Islet precursor cell (in vitro differentiated cells): ENCODE results near the gene ADI1.
A peak's percentile ranks its signal among the peaks of the same experiment; 100 is the strongest.
"Not testable (repeated sequence)": the region's sequence is repeated elsewhere in the genome, so short reads cannot be mapped to it uniquely, and the experiment has no call there.

Experiments used
- DNase-seq: peaks from one replicate; pipeline ENCODE4 v3.0.0-alpha.2; 2018

ADI1 gene

DNA sequence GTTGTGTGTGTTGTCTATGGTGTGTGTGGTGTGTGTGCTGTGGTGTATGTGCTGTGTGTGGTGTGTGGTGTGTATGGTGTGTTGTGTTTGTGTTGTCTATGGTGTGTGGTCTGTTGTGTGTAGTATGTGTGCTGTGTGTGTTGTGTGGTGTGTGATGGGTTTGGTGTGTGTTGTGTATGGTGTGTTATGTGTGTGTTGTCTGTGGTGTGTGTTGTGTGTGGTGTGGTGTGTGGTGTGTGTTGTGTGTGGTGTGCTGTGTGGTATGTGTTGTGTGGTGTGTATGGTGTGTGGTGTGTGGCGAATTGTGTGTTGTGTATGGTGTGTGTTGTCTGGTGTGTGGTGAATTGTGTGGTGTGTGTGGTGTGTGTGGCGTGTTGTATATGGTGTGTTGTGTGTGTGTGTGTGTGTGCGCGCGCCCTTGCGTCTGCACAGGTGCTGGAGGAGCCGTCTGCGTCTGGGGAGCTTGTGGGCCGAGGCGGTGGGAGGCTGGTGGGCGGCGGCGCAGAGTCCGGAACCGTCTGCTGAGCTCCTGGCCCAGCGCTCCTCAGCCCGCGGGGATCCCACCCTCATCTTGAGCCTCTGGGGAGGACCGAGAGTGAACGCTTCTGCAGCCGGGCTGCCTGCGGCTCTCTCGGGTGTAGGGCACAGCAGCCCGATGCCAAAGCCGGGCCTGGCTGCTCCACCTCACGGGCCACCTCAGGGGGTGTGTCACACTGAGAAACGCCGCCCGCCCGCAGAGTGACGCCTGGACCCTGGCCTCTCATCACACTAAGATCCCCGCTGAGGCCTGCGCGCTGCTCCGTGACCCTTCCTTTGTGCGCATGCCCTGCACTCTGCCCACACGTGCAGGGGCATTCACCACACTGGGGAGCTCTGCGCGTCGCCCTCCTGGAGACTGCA, 8.8 kb upstream of the ADI1 start:
- no peak for DNase-seq

DNA sequence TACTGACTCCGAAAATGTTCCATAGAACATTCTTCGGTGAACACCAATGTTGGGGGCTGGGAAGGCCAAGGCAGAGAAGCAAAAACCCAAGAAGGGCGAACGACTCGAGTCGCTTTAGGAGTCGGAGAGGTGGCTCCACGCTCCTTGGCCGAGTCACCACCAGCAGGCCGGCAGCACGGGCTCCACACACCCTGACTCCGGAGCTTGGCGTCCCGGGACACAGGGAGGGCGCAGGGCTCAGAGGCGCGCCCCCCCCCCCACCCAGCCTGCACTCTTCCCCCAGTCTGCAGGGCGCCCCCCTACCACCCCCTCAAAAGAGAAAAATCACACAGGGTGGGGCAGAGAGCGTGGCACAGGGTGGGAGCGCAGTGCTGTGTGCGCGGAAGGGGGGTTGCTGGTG, 7.5 kb upstream of the ADI1 start:
- DNase-seq, result no peak

DNA sequence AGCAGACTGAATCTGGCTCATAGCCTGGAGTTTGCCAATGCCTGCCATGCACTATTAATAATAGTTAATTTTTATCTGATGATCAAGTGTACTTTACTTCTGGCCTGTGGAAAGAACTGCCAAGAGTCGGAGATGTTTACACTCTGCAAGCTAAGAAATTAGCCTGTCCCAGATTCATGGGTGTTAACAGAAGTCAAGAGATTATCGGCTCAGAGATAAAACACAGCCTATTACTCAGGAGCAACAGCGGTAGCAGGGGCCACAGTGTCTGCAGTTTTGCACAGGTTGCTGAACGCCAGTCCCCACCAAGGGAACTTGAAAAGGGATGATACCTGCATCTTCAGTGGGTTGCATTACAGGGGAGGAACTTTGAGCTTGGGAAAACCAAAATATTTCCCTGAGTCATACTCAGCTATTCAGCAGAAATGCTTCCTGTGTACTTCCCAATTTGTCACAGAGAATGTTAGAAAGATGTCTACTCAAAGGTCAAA, 4.3 kb upstream of the ADI1 start:
- no peak for DNase-seq

DNA sequence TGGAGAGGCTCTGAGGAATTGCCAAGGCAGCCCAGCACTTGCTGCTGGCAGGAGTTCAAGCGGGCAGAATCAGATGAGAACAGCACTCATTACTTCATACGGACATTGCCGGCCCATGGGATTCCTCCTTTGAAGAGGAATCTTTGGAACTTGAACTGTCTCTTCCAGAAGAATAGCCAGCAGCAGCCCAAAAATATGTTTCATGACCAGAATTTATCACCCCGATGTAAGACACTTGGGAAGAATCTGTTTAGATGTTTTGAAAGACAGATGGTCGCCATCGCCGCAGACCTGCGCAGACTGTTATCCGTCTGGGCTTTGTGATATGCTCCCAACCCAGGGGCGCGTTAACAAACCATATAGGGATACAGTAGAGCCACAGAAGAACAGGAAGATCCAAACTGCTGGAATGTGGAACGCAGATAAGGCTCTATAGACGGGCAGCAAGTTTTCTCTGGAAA, 3.7 kb upstream of the ADI1 start:
- DNase-seq, result no peak

DNA sequence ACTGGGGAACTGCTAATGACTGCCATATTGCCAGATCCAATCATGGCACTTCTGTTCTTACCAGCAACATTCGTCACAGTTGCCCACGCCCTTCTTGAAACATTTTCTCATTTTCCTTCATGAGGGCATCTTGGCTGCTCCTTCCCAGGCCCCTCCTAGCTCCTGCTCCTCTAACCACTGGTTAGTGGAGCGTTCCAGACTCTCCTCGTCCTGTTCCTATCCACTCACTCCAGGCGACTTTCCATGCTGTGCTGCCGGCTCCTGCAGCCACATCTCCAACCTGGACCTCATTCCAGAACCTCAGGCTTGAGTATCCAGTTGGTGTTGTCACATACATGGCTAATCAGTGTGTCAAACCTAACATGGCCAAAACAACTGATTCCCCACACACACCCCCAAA, 1.3 kb upstream of the ADI1 start:
- DNase-seq, result no peak

DNA sequence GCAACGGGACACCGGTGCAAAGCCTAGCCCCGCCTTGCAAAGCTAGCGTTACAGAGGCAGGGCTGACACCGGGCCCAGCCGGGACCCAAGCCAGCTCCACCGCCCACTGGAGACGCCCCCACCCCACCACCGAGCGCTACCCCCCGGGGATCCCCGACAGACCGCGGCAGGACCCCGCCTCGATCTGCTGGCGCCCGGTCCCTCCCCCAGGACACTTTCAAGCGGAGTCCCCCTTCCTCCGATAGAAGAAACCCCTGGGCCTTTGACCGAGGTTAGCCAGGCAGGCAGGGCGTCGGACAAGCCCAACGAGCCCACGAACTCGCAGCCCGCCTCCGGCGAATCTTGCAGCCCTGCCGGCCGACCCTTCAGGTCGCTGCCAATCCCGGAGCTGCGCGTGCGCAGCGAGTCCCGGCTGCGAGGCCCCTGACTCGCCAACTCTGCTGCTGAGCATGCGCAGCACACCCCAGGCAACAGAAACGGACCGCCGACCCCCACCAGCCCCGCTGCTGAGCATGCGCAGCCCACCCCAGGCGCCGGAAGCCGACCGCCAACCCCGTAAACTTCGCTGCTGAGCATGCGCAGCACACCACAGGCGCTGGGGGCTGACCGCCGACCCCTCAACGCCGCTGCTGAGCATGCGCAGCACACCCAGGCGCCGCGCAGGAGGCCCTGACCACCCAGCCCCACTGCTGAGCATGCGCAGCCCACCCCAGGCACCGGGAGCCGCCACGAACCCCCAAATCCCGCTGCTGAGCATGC, 656 bp downstream of the ADI1 start:
- peak; percentile 99 for DNase-seq

DNA sequence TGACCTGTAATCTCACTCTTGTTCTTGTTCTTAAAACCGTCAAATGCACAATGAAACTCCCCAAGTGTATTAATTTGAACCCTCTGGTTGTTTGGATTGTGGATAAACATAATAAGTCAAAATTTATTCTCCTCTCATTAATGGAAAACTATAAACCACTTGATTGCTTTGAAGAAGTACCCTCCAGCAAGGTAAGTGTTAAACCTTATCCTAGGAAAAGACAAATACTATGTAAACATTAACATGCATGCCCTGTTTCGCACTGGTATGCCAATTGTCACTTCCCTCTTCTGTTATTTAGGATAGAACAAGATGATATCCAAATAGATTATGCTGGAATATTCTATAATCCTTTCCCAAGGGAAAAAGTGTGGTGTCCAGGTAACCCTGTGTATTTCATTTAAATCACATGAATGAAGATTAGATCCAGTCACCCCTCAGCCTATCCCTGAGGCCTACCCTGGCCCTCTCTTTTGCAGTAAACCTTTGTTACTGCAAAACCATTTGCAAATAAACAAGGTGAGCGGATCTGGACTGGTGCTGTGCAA, 1.3 kb downstream of the ADI1 start:
- DNase-seq, result no peak

DNA sequence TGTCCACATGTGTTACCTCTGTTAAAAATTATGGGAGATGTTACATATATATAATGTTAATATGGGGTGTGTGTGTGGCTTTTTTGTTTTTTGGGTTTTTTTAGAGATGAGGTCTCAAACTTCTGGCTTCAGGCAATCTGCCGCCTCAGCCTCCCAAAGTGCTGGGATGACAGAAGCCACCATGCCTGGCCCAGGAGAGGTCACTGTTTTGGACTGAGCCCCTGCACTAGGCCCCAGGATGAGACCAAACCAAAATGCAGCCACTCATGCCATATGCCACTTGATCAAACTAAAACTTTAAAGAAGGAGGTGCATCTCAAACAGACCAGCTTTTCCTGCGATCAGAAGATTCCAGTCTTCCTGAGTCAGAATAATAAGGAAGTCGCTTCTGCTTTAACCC, 2.5 kb downstream of the ADI1 start:
- DNase-seq, result peak; percentile 10

DNA sequence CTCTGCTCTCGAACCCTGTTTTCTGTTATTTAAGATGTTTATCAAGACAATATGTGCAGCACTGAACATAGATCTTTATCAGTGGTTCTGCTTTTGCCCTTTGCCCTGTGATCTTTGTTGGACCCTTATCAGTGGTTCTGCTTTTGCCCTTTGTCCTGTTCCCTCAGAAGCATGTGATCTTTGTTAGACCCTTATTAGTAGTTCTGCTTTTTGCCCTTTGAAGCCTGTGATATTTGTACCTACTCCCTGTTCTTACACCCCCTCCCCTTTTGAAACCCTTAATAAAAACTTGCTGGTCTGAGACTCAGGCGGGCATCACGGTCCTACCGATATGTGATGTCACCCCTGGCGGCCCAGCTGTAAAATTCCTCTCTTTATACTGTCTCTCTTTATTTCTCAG, 3.9 kb downstream of the ADI1 start:
- DNase-seq, result not testable (repeated sequence)

DNA sequence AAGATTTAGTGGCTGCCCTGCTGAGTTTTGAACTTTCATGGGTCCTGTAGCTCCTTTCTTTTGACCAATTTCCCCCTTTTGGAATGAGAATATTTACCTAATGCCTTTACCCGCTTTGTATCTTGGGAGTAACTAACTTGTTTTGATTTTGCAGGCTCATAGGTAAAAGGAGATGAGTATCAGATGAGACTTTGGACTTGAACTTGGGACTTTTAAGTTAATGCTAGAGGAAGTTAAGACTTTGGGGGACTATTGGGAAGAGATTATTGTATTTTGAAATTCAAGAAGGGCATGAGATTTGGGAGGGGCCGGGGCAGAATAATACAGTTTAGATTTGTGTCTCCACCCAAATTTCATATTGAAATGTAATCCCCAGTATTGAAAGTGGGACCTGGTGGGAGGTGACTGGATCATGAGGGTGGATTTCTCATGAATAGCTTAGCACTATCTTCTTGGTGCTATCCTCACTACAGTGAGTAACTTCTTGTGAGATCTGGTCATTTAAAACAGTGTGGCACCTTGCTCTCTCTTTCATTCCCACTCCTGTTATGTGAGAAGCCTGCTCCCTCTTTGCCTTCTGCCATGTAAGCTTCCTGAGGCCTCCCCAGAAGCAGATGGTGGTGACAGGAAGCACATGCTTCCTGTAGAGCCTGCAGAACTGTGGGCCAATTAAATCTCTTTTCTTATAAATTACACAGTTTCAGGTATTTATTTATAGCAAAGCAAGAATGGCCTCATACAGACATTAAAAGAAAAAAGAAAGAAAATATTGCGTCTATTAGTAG, 6.1 kb downstream of the ADI1 start:
- peak; percentile 7 for DNase-seq

DNA sequence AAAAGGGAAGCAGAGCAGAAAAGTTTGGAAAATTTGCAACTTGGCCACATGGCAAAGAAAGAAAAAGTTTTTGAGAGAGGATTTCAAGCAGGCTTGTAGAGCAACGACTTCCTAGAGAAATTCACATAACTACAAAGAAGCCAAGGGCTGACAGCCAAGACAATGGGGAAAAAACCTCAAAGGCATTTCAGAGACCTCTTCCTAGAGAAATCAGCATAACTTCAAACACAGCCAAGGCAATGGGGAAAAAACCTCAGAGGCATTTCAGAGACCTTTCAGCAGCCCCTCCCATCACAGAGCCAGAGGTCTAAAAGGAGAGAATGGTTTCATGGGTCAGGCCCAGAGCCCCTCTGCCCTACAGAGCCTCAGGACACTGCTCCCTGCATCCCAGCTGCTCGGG, 7.2 kb downstream of the ADI1 start:
- peak; percentile 32 for DNase-seq

DNA sequence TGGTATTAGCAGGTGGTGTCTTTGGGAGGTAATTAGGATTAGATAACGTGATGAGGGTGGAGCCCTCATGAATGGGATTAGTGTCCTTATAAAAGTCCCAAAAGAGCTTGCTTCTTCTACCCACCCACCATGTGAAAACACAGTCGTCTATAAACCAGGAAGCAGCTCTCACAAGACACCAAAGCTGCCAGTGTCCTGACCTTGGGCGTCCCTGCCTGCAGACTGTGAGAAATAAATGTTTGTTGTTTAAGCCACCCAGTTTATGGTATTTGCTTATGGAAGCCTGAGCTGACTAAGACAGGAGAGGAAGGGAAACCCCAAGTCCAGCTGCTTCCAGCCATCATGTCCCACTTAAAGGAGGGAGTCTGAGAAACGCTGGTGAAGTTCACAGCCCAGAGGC, 13.6 kb downstream of the ADI1 start:
- peak; percentile 21 for DNase-seq

DNA sequence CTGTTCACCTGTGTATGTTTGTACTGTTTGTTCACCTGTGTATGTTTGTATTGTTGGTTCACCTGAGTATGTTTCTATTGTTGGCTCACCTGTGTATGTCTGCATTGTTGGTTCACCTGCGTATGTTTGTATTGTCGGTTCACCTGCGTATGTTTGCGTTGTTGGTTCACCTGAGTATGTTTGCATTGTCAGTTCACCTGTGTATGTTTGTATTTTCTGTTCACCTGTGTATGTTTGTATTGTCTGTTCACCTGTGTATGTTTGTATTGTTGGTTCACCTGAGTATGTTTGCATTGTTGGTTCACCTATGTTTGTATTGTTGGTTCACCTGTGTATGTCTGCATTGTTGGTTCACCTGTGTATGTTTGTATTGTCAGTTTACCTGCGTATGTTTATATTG, 14.6 kb downstream of the ADI1 start:
- DNase-seq, result no peak

DNA sequence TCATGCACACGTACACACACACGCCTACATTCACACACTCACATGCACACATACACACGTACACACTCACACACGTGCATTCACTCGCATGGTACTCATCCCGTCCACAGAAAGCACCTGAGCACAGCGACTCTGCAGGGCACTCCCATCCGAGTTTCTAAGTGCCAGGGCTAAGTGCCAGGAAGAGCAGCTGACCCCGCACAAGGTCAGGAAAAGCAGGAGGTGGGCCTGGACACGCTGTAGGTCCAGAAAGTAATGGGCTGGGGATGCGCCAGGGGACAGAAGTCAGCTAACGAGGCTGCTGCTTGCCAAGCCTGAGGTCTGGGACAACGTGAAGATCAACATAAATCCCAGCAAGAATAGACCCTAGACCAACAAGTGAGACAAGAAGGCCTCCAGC, 15.8 kb downstream of the ADI1 start:
- DNase-seq, result peak; percentile 2

DNA sequence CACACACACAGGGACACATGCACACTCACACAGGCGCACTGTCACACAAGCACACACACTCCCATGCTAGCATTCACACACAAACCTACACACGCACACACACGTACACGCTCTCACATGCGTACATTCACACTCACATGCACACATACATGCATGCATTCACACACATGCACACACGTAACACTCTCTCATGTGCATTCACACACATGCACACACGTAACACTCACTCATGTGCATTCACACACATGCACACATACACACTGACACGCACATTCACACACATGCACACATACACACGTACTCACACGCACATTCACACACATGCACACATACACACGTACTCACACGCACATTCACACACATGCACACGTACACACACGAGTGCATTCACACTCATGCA, 16.3 kb downstream of the ADI1 start:
- peak; percentile 4 for DNase-seq

DNA sequence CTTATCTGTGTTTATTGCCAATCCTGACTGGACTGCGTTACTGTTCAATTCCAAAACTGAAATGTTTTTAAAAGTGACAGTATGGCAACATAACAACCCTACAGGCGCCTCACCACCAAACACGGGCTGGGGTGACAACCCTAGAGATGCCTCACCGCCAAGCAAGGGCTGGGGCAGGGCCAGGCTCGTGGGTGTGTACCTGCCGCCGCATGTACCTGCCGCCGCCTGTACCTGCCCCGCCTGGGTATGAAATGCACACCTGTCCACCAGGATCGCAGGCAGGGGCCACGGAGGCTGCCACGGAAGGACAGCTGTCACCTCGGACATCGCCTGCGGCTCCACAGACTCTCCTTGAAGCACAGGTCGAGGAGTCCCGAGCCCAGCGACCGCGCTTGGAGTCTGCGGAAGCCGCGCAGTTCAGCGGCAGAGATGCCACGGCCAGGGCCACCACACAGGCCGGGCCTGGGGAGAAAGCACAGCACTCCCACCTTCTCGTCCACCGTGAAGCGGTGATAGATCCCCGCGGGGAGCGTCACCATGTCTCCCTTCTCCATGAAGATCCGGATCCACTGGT, 18.9 kb downstream of the ADI1 start:
- DNase-seq, result peak; percentile 35

DNA sequence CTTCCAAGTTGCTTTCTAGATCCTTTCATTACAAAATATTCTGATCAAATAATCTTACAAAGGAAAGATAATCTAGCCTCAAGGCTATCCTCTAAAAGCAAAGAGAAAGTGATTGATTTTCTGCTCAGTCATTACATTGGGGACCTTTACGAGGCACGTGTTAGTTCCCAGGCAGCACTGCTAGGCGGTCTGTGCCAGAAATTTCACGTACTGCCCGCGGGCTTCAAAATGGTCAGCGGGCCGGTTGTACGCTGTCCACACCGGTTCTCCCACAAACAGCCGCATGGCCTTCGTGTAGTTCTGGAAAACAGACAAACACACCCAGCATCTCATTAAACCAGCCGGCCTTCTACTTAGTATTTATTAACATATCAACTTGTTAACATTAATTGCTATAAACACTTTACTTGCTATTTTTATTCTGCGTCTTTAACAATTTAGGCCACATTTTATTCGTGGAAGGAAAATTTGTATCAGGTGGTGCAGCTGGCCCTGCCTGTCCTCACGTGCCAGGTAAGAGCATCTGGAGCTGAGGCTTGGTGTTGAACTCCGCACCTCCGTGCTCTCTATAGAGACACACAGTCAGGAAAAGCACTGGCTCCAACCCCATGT, 20.4 kb downstream of the ADI1 start:
- DNase-seq, result peak; percentile 11

DNA sequence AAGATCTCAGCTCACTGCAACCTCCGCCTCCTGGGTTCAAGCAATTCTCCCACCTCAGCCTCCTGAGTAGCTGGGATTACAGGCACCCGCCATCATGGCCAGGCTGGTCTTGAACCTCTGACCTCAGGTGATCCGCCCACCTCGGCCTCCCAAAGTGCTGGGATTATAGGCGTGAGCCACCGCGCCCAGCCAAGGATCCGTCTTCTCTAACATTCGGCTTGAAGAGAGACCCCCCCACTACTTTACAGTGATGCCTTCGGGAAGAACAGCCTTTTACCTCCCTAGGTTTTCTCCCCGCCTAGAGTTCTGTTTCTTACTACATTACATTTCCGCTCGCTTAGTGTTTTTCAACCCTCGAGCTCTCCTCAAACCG, 22.6 kb downstream of the ADI1 start:
- peak; percentile 10 for DNase-seq

DNA sequence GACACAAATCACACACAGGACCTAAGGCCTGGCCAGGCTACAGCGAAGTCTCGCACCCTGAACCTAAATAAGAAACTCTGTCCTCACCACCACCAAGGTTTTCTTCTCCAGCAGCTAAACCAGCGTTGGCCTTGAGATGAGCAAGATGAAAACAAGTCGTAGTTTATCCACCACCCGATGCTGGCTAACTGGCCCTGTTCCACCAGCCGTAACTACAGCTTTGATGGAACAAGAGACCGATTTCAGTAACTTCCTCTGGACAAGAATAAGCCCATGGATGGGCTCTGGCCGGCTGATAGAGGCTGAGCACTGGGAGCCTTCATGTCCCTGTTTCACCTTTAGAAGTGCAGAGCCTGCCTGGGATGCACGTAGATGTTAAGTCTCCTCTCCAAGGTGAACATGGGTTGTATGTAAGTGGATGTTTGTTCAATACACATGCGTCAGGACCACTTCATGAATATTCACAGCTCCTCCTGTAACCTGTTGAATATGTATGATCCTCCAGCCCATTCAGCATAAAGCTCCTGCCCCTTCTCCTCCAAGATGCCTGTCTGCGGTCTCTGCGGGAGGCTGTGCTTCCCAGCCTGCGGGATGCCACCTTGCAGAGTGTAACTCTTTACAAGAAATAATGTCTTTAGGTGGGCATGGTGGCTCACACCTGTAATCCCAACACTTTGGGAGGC, 24.2 kb downstream of the ADI1 start:
- DNase-seq, result peak; percentile 46

DNA sequence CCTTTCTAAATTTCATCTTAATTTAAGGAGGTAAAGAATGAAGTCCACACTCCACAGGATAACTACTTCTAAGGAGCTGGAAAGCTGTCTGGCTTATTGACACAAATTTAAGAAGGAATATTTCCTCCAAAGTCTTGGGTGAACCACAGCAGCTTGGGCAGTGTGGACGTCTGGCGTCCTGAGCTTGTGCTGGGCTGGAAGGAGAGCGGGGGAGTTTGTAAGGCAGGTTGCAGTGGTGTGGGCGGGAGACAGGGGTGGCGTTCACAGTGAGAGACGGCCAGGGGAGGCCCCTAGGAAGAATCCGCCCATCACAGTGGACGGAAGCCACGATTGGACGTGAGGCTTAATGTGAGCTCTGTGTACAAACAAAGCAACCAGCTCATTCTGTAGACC, 25.7 kb downstream of the ADI1 start:
- peak; percentile 81 for DNase-seq

DNA sequence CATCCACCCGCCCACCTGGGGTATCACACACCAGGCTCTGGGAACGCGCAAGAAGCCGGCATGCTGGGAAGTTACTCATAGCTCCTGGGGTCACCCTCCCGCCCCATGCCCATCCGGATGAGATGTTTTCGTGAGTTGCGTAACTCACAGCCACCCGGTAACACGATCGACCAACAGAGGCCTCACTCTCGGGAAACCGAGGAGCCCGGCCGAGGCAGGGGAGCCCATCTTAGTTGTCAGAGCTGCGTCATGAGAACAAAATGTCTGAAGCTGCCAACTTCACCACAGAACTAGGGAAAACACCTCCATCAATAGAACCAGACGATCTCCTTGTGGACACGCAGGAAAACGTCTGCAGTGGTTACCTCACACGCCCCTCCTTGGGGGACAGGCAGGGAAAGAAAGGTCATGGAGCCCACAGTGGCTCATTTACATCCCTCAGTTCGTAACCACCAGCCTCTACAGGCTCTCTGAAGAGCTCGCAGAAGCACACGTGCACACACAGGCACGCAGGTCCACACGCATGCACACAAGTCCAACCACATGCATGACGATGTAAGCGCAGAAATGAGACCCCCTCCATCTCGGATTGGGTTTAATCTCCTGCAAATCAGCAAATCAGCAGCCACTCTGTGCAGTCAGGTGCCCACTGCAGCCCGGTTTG, 26.2 kb downstream of the ADI1 start:
- peak; percentile 53 for DNase-seq
